Erythroblast (primary cell): ENCODE results near the gene SORCS3.

Experiments
- GATA1 ChIP-seq: IDR thresholded peaks from 2 replicates; pipeline ENCODE4 v1.6.1; 2011; ENCODE audit warnings: low read depth, mild to moderate bottlenecking, control low read depth, low read length, moderate library complexity
- POLR2A ChIP-seq: IDR thresholded peaks from 2 replicates; pipeline ENCODE4 v1.6.1; 2011; ENCODE audit warnings: mild to moderate bottlenecking, low read length

DNA sequence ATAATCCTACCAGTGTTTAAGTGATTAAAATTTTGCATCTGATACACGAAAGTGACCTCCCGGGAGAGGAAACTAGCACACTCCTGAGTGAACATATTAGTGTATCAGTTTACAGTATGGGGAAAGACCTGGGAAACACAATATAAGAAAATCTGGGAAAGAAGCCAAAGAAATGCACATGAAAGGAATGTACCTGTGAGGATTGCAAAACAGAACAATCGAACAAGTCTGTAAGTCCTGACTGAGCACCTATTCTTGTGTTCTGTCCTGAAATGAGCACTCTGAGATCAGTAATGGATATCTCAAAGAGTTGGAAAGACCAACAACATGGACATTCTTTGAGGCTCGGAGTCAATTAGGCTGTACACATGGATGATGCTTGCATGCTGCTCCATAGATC lies 554.7 kb downstream of the SORCS3 start:
- TF ChIP-seq POLR2A (no peak), GATA1 (no peak)
